ENCODE measurements around the gene FCN1.

GRCh38 chr9:134957165-134957944 lies 39.6 kb upstream of the FCN1 start:
- no peak for TF ChIP-seq CTCF (conservative IDR thresholded peaks at IDR 0.05; ENCODE audit: low read length)
- no peak for TF ChIP-seq EZH2phosphoT487 (IDR thresholded peaks at IDR 0.05; ENCODE audit: borderline replicate concordance)

Measured in Loucy (cell line).